ENCODE results near the gene UNC5C. TPM values are rescaled to one million over a fixed set of nuclear protein-coding genes. Genes with fewer than 3 reads are reported as not detected.

The UNC5C gene
- total RNA-seq, 1 experiment from 2014 or later: not detected

DNA sequence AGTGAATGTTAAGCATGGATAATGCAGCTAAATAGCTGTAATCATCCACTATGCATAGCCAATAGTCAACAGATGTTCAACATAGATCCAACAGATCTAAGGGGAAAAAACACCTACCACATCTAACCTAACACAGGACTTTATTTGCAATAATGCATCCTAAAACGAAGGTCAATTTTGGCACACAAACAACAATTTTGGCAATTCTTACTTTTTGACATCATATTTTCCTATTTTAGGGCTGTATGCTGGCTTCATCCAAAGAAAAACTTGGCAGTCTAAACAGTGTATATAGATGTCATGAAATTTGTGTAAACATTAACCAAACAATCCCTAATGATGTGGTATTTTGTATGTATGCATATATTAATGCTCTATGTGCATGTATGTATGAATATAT lies 33.2 kb downstream of the UNC5C start:
- Mint-ChIP-seq H3K4me1 (ENCODE audit: low read depth, unreplicated experiment) (no peaks in the 10 kb centered on the region), H3K9me3 (ENCODE audit: unreplicated experiment) (no peaks in the 10 kb centered on the region), H3K27ac (ENCODE audit: unreplicated experiment) (no peak overlapping the region), H3K36me3 (ENCODE audit: insufficient read depth, unreplicated experiment) (no peaks in the 10 kb centered on the region), H3K4me3 (ENCODE audit: unreplicated experiment) (no peak overlapping the region), H3K27me3 (ENCODE audit: insufficient read depth, unreplicated experiment) (no peaks in the 10 kb centered on the region)
- H3K27me3 ChIP-seq (replicated peaks; ENCODE audit: control insufficient read depth, insufficient read depth, low read length): no peaks in the 10 kb centered on the region
- no peak overlapping the region for H3K4me3 ChIP-seq (ENCODE audit: low read depth, low read length)
- ChIA-PET CTCF (no interaction called here), POLR2A (no interaction called here)
- no TSS peak for BruUV-seq (replicated peaks)
- TF ChIP-seq, protein P1, sequence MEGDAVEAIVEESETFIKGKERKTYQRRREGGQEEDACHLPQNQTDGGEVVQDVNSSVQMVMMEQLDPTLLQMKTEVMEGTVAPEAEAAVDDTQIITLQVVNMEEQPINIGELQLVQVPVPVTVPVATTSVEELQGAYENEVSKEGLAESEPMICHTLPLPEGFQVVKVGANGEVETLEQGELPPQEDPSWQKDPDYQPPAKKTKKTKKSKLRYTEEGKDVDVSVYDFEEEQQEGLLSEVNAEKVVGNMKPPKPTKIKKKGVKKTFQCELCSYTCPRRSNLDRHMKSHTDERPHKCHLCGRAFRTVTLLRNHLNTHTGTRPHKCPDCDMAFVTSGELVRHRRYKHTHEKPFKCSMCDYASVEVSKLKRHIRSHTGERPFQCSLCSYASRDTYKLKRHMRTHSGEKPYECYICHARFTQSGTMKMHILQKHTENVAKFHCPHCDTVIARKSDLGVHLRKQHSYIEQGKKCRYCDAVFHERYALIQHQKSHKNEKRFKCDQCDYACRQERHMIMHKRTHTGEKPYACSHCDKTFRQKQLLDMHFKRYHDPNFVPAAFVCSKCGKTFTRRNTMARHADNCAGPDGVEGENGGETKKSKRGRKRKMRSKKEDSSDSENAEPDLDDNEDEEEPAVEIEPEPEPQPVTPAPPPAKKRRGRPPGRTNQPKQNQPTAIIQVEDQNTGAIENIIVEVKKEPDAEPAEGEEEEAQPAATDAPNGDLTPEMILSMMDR (IDR thresholded peaks at IDR 0.05; ENCODE audit: insufficient read depth in 1 of 2, low read depth in 1 of 2, low read length in 1 of 2, severe bottlenecking in 1 of 2, unreplicated experiment in 1 of 2): no peak
- intact Hi-C loops (cut with micrococcal nuclease; ENCODE audit: unreplicated experiment): no loop called here
- H3K9me3 ChIP-seq: no peaks in the 10 kb centered on the region
- peaks cover 11% of the 10 kb centered on the region for H3K4me1 ChIP-seq
- DNase-seq: no peak
- no peaks in the 10 kb centered on the region for H3K36me3 ChIP-seq (ENCODE audit: control insufficient read depth, insufficient read depth, low read length)

DNA sequence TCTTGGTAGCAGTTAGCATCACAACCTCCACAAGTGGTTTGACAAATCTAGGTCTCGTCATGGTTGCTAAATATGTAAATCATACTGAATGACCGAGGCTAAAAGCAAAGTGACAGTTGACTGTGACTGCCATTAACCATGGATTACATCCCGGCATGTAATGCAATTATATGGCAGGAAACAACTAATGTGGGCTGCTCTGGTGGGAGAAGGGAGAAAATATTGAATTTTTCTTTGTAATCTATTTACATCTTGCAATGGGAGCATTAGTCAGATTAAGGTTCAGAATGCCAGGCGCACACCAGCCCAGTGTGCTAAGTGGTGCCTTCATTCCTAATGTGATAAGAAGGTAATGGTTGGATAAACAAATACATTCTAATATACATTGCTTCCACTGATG lies 35.8 kb downstream of the UNC5C start:
- no peak overlapping the region for H3K4me3 ChIP-seq (ENCODE audit: low read depth, low read length)
- no peaks in the 10 kb centered on the region for H3K36me3 Mint-ChIP-seq (ENCODE audit: insufficient read depth, unreplicated experiment)

DNA sequence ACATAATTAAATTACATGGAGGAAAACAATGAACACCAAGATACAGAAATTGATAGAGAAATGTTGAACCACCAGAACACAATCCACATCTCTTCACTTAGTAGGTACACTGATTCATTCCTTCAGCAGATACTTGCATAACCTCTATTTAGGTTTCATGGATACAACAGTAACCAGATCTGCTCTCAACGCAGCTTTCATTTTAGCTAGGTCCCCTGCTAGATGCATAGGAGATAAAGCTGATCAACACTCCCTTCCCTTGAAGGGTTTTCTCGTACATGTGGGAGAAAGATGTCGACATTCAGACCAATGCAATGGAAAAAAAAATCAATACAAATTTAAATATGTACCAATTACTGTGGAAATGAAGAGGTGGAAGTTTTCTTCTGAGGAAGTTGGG lies 37.3 kb downstream of the UNC5C start:
- POLR2A ChIA-PET: no interaction called here
- no peaks in the 10 kb centered on the region for H3K9me3 ChIP-seq
- no peaks in the 10 kb centered on the region for H3K27me3 ChIP-seq (replicated peaks; ENCODE audit: control insufficient read depth, insufficient read depth, low read length)
- no peaks in the 10 kb centered on the region for H3K27me3 Mint-ChIP-seq (ENCODE audit: insufficient read depth, unreplicated experiment)
- CTCF ChIA-PET: no interaction called here
- no peak overlapping the region for H3K4me3 Mint-ChIP-seq (ENCODE audit: unreplicated experiment)
- no peaks in the 10 kb centered on the region for H3K36me3 Mint-ChIP-seq (ENCODE audit: insufficient read depth, unreplicated experiment)
- peaks cover 7% of the 10 kb centered on the region for H3K4me1 Mint-ChIP-seq (ENCODE audit: low read depth, unreplicated experiment)
- no peak overlapping the region for H3K4me3 ChIP-seq (ENCODE audit: low read depth, low read length)
- H3K27ac Mint-ChIP-seq (ENCODE audit: unreplicated experiment): peak overlapping the region; percentile 14
- TF ChIP-seq, protein P1 (IDR thresholded peaks at IDR 0.05; ENCODE audit: insufficient read depth in 1 of 2, low read depth in 1 of 2, low read length in 1 of 2, severe bottlenecking in 1 of 2, unreplicated experiment in 1 of 2): no peak
- no peak for DNase-seq
- peaks cover 17% of the 10 kb centered on the region for H3K4me1 ChIP-seq
- no peaks in the 10 kb centered on the region for H3K9me3 Mint-ChIP-seq (ENCODE audit: unreplicated experiment)
- no TSS peak for BruUV-seq (replicated peaks)
- no peaks in the 10 kb centered on the region for H3K36me3 ChIP-seq (ENCODE audit: control insufficient read depth, insufficient read depth, low read length)
- intact Hi-C loops (cut with micrococcal nuclease; ENCODE audit: unreplicated experiment): loop anchor here (2.0 kb wide), 1 partner anchor 345 kb away; no protein-coding TSS in a partner anchor

More for the DNA sequence above, 35.8 kb downstream of the UNC5C start:
- no peak for DNase-seq
- intact Hi-C loops (cut with micrococcal nuclease; ENCODE audit: unreplicated experiment): no loop called here
- H3K36me3 ChIP-seq (ENCODE audit: control insufficient read depth, insufficient read depth, low read length): no peaks in the 10 kb centered on the region
- H3K27ac Mint-ChIP-seq (ENCODE audit: unreplicated experiment): no peak overlapping the region
- CTCF ChIA-PET: no interaction called here
- H3K27me3 ChIP-seq (replicated peaks; ENCODE audit: control insufficient read depth, insufficient read depth, low read length): no peaks in the 10 kb centered on the region
- H3K9me3 Mint-ChIP-seq (ENCODE audit: unreplicated experiment): no peaks in the 10 kb centered on the region
- no peaks in the 10 kb centered on the region for H3K4me1 Mint-ChIP-seq (ENCODE audit: low read depth, unreplicated experiment)
- no TSS peak for BruUV-seq (replicated peaks)
- TF ChIP-seq, protein P1 (IDR thresholded peaks at IDR 0.05; ENCODE audit: insufficient read depth in 1 of 2, low read depth in 1 of 2, low read length in 1 of 2, severe bottlenecking in 1 of 2, unreplicated experiment in 1 of 2): no peak
- no peak overlapping the region for H3K4me3 Mint-ChIP-seq (ENCODE audit: unreplicated experiment)
- H3K9me3 ChIP-seq: no peaks in the 10 kb centered on the region
- POLR2A ChIA-PET: no interaction called here
- H3K4me1 ChIP-seq: peaks cover 17% of the 10 kb centered on the region
- no peaks in the 10 kb centered on the region for H3K27me3 Mint-ChIP-seq (ENCODE audit: insufficient read depth, unreplicated experiment)
